ENCODE data around the gene INTS6.

The INTS6 gene, protein sequence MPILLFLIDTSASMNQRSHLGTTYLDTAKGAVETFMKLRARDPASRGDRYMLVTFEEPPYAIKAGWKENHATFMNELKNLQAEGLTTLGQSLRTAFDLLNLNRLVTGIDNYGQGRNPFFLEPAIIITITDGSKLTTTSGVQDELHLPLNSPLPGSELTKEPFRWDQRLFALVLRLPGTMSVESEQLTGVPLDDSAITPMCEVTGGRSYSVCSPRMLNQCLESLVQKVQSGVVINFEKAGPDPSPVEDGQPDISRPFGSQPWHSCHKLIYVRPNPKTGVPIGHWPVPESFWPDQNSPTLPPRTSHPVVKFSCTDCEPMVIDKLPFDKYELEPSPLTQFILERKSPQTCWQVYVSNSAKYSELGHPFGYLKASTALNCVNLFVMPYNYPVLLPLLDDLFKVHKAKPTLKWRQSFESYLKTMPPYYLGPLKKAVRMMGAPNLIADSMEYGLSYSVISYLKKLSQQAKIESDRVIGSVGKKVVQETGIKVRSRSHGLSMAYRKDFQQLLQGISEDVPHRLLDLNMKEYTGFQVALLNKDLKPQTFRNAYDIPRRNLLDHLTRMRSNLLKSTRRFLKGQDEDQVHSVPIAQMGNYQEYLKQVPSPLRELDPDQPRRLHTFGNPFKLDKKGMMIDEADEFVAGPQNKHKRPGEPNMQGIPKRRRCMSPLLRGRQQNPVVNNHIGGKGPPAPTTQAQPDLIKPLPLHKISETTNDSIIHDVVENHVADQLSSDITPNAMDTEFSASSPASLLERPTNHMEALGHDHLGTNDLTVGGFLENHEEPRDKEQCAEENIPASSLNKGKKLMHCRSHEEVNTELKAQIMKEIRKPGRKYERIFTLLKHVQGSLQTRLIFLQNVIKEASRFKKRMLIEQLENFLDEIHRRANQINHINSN

DNA sequence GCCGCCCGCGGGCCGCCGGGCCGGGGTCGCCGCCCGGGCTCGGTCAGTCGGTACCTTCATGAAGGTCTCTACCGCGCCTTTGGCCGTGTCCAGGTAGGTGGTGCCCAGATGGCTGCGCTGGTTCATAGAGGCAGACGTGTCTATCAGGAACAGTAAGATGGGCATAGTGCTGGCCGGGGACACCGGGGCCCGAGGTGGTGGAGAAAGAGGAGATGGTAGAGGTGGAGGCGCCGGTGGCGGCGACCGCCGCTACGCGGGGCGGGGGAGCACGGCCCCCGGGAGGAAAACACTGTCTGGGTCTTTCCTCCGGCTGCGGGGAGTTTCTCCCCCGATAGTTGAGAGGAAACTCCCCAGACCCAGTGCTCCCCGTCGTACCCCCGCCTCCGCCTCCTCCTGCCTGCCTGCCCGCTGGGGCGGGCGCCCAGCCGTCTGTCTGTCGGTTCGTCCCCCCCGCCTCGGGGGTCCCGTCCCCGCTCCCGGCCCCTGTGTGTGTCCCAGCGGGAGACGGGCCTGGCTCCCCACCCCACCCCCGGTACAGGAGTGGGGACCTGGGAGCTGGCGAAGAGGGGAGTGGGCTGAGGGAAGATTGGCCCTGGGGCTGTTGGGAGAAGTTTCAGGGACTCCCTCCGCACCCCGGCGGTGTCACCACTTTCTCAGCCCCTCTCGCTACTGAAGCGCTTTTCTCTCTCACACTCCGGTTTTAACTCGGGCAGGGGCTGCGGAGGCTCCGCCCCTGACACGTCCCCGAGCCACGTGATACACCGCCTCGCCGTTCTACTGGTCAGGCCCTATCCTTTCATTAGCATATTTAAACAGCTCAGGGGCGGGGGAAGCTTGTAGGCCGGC, at the start of gene INTS6:
Gene INTS6 (minus strand): TSS at position 676 of the 846 bp plus-strand sequence. CDS start 511 bp downstream, at position 165.
- peak; percentile 99 for DNase-seq (ENCODE audit: extremely low read depth, low read depth)
- TF ChIP-seq, protein P1, sequence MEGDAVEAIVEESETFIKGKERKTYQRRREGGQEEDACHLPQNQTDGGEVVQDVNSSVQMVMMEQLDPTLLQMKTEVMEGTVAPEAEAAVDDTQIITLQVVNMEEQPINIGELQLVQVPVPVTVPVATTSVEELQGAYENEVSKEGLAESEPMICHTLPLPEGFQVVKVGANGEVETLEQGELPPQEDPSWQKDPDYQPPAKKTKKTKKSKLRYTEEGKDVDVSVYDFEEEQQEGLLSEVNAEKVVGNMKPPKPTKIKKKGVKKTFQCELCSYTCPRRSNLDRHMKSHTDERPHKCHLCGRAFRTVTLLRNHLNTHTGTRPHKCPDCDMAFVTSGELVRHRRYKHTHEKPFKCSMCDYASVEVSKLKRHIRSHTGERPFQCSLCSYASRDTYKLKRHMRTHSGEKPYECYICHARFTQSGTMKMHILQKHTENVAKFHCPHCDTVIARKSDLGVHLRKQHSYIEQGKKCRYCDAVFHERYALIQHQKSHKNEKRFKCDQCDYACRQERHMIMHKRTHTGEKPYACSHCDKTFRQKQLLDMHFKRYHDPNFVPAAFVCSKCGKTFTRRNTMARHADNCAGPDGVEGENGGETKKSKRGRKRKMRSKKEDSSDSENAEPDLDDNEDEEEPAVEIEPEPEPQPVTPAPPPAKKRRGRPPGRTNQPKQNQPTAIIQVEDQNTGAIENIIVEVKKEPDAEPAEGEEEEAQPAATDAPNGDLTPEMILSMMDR (IDR thresholded peaks at IDR 0.05; ENCODE audit: low read depth, low read length), result no peak

DNA sequence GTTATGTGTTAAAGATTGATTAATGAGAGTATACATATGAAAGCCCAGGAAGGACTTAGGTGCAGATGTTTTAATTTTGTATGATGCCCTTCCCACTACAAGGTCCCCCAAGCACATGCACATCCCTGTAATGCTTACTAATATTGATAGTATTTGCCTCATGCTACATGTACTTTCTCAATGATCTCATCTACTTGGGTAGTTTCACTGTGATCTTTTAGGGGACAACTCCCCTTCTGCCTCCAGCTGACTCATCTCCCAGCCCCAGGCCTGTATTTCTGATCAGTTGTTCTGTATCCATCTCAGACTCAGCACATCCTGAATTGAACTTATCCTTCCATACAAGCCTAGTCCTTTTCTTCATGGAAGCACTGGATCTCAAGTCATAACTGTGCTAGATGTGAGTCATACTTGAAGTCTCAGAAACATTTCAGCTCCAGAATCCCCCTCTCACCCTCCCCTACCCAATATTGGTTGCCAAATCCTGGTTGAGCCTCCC, 49.4 kb upstream of the INTS6 start:
- no peak for DNase-seq (ENCODE audit: extremely low read depth, low read depth)

DNA sequence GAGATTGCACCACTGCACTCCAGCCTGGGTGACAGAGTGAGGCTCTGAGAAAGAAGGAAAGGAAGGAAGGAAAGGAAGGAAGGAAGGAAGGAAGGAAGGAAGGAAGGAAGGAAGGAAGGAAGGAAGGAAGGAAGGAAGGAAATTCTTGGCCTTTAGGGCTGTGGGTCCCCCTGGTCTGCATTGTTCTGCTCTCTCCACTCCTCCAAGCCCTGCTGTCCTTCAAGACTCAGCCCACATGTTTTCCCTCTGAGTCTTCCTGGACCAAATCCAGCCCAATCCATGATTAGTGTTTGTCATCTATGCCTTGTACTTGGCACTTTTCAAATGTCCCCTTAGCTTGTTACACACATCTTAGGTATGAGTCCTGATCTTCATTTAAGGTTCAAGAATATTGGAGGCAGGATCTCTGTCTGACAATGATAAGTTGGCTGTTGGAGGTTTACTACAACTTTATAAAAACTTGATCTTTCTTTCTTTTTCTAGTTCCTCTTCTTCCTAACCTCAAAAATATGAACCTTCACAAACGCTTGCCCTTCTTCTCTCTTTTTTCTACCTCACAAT, 48.8 kb upstream of the INTS6 start:
- TF ChIP-seq, protein P1 (IDR thresholded peaks at IDR 0.05; ENCODE audit: low read depth, low read length), result no peak
- DNase-seq (ENCODE audit: extremely low read depth, low read depth), result no peak

More for the DNA sequence above, 49.4 kb upstream of the INTS6 start:
- TF ChIP-seq, protein P1 (IDR thresholded peaks at IDR 0.05; ENCODE audit: low read depth, low read length), result no peak

DNA sequence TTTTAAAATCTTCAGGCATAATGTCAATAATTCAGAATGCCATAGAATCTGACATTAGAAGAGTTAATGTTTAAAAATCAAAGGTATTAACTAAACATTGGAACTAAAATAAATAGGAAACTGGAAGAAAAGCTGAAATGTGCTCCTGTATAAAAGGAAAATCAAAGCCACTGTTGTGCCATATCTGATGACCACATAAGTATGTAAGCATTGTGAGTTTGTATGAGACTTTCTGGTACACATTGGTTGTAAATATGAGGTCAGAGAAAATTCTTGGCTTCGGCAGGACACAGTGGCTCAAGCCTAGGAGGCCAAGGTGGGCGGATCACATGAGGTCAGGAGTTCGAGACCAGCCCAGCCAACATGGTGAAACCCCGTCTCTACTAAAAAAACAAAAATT, 48.3 kb upstream of the INTS6 start:
- DNase-seq (ENCODE audit: extremely low read depth, low read depth), result no peak
- TF ChIP-seq, protein P1 (IDR thresholded peaks at IDR 0.05; ENCODE audit: low read depth, low read length), result no peak

DNA sequence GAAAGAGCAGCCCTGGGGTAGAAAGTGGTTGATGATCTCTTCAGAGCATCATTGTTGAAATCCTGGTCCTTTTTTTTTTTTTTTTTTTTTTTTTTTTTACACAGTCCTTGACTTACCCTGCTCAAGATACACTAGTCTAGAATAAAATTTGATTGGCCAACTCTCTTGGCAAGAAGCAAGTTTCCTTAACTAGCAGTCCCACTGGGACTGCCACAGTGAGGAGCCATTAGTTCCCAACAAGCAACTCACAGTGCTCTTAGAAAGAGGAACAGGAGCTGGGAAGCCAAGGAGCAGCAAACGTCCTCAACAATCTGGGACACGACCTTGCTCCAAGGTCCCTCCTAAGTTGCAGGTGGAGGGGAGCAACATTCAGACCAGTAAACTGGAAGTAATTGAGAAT, 47.9 kb upstream of the INTS6 start:
- TF ChIP-seq, protein P1 (IDR thresholded peaks at IDR 0.05; ENCODE audit: low read depth, low read length), result no peak
- no peak for DNase-seq (ENCODE audit: extremely low read depth, low read depth)

DNA sequence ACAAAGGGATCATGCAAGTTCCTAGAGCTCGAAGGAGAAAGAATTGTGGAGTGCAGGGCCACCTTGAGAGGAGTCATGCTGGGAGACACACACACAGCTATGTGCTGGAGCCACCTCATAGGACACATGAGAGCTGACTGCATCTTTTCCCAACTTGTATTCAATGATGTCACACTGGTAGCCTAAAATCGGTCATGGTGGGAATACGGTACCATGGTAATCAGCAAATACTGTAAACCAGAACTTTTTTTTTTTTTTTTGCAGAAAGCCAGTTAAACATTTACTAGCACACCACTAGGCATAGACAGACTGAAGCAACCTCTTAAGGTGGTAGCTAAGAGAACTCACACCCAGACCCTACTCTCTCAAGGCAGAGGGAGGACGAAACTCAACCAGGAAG, 47.0 kb upstream of the INTS6 start:
- TF ChIP-seq, protein P1 (IDR thresholded peaks at IDR 0.05; ENCODE audit: low read depth, low read length), result no peak
- no peak for DNase-seq (ENCODE audit: extremely low read depth, low read depth)

Data from AG09319 (cell line).